ENCODE results near the gene SPON1.

- no peak for TF ChIP-seq CTCF (IDR thresholded peaks at IDR 0.05)
- TF ChIP-seq ZFX (IDR thresholded peaks at IDR 0.05; ENCODE audit: borderline replicate concordance) = no peak
Observed at GRCh38 chr11:13942971-13943381, 19.5 kb upstream of the SPON1 start.
